B cell (primary cell): ENCODE results near the gene BDP1. TPM values are rescaled to one million over a fixed set of nuclear protein-coding genes. Genes with fewer than 3 reads are reported as not detected.
"Not testable (repeated sequence)": the region's sequence is repeated elsewhere in the genome, so short reads cannot be mapped to it uniquely, and the experiment has no call there.

Experiments used
- ATAC-seq: fragments of 200-7000 bp; cut with Tn5 transposase; one replicate; pipeline ENCODE4 v1.10.0; 2021; ENCODE audit warnings: low read depth, mild to moderate bottlenecking, moderate number of reproducible peaks, moderate library complexity
- CTCF ChIA-PET: fragments of 350-600 bp; sonication (Branson Sonifier 250); formaldehyde crosslinking; loops from one replicate; lab custom pipeline; 2021; ENCODE audit warnings: antibody characterized with exemption, inconsistent platforms; lab: Charles Lee
- POLR2A ChIA-PET: fragments of 350-600 bp; sonication (Branson Sonifier 250); formaldehyde crosslinking; loops from one replicate; lab custom pipeline; 2021; ENCODE audit warnings: antibody characterized with exemption; lab: Charles Lee
- DNase-seq: peaks from one replicate; pipeline ENCODE4 v3.0.0; 2013
- H2AFZ ChIP-seq: 2 replicates; pipeline ENCODE4 v1.6.1; 2012; ENCODE audit warnings: mild to moderate bottlenecking, low read depth, low read length; ENCODE audit not compliant: insufficient read depth, poor library complexity, severe bottlenecking
- H3K27ac ChIP-seq, 2 donors: 1 replicate in 1 of 2; 2 replicates in 1 of 2; pipeline ENCODE4 v1.5.1; 2012 to 2013; ENCODE audit warnings: low read length in 2 of 2, mild to moderate bottlenecking in 2 of 2, moderate library complexity in 1 of 2
- H3K27me3 ChIP-seq, 4 experiments: fragments of 200-600 bp in 1 of 4; sonication (generic) in 1 of 4; replicated peaks in 1 of 4; 1 replicate in 2 of 4; 2 replicates in 2 of 4; pipeline versions ENCODE4 v1.6.1 to v1.7.0; 2013 to 2016; ENCODE audit warnings: low read length in 3 of 4, mild to moderate bottlenecking in 2 of 4, mixed read lengths in 1 of 4, moderate library complexity in 1 of 4; ENCODE audit not compliant: insufficient read depth in 4 of 4, control insufficient read depth in 3 of 4; ENCODE audit errors: control extremely low read depth in 1 of 4
- H3K36me3 ChIP-seq, 2 experiments: replicated peaks in 1 of 2; 1 replicate in 1 of 2; 2 replicates in 1 of 2; pipeline versions ENCODE4 v1.6.1 to v1.7.1; 2013; ENCODE audit warnings: low read length in 1 of 2; ENCODE audit not compliant: insufficient read depth in 2 of 2, control insufficient read depth in 1 of 2; ENCODE audit errors: control extremely low read depth in 1 of 2, extremely low read depth in 1 of 2
- H3K4me1 ChIP-seq, 2 donors: fragments of 200-600 bp in 1 of 2; sonication (generic) in 1 of 2; 1 replicate in 1 of 2; 2 replicates in 1 of 2; pipeline versions ENCODE4 v1.5.1 to v1.6.1; 2013 to 2017; ENCODE audit warnings: low read length in 2 of 2; ENCODE audit not compliant: control insufficient read depth in 2 of 2, insufficient read depth in 2 of 2
- H3K4me2 ChIP-seq: replicated peaks from 2 replicates; pipeline ENCODE3; 2012; ENCODE audit warnings: mild to moderate bottlenecking, low read depth, low read length; ENCODE audit not compliant: poor library complexity, severe bottlenecking
- H3K4me3 ChIP-seq, 5 experiments: fragments of 200-600 bp in 1 of 5; sonication (generic) in 1 of 5; 1 replicate in 3 of 5; 2 replicates in 2 of 5; pipeline versions ENCODE4 v1.5.1 to v1.7.0; 2011 to 2016; ENCODE audit warnings: low read length in 4 of 5, mild to moderate bottlenecking in 4 of 5, low read depth in 2 of 5, control low read depth in 1 of 5, moderate library complexity in 1 of 5; ENCODE audit not compliant: insufficient read depth in 1 of 5; ENCODE audit errors: control extremely low read depth in 1 of 5, extremely low read depth in 1 of 5
- H3K79me2 ChIP-seq: fragments of 200-600 bp; sonication (generic); one replicate; pipeline ENCODE4 v1.6.0; 2016; ENCODE audit warnings: low read length; ENCODE audit not compliant: control insufficient read depth, insufficient read depth
- H3K9ac ChIP-seq: fragments of 200-600 bp; sonication (generic); 2 replicates; pipeline ENCODE4 v1.6.1; 2017; ENCODE audit warnings: mild to moderate bottlenecking, low read length, moderate library complexity
- H3K9me3 ChIP-seq, 3 donors: one replicate each; pipeline versions ENCODE4 v1.6.1 to v1.7.1; 2013; ENCODE audit warnings: low read length in 2 of 3; ENCODE audit not compliant: control insufficient read depth in 2 of 3, insufficient read depth in 1 of 3; ENCODE audit errors: control extremely low read depth in 1 of 3
- H4K20me1 ChIP-seq: 2 replicates; pipeline ENCODE4 v1.6.0; 2012; ENCODE audit warnings: mild to moderate bottlenecking, low read length; ENCODE audit not compliant: insufficient read depth, control insufficient read depth, poor library complexity, severe bottlenecking
- H3K27ac Mint-ChIP-seq: one replicate; pipeline ENCODE4 v1.8.0; 2021; ENCODE audit warnings: mixed read lengths
- H3K27me3 Mint-ChIP-seq: one replicate; pipeline ENCODE4 v1.8.0; 2021; ENCODE audit warnings: mixed read lengths
- H3K4me1 Mint-ChIP-seq: one replicate; pipeline ENCODE4 v1.8.0; 2021; ENCODE audit warnings: mixed read lengths
- H3K4me3 Mint-ChIP-seq: one replicate; pipeline ENCODE4 v1.8.0; 2021; ENCODE audit warnings: mixed read lengths
- H3K9me3 Mint-ChIP-seq: one replicate; pipeline ENCODE4 v1.8.0; 2022; ENCODE audit warnings: mixed read lengths; ENCODE audit not compliant: insufficient read depth
- EZH2 ChIP-seq: IDR thresholded peaks from 2 replicates; pipeline ENCODE4 v1.6.1; 2012; ENCODE audit warnings: borderline replicate concordance, low read depth, mild to moderate bottlenecking, moderate library complexity, low read length; ENCODE audit not compliant: insufficient read depth, poor library complexity, severe bottlenecking
- WGBS: methylation state at CpG from one replicate; pipeline ENCODE4 v1.1.5; 2013; ENCODE audit warnings: missing lambda C conversion rate; ENCODE audit not compliant: insufficient coverage; 5-methylcytosine and 5-hydroxymethylcytosine counted together
- intact Hi-C: fragments of 100-400 bp; cut with micrococcal nuclease; formaldehyde crosslinking; loops from one replicate; pipeline ENCODE4 v1.10.0; 2022
- polyA plus RNA-seq: library from polyadenylated mRNA; depleted of rRNA; stranded (reverse); fragments of >200 nt; gene quantifications from 2 replicates; pipeline ENCODE4 v1.2.3, GENCODE V29; 2012
- total RNA-seq, 2 donors: library from RNA; stranded (reverse); fragments of 120-200 nt in 1 of 2; gene quantifications; 1 replicate in 1 of 2; 2 replicates in 1 of 2; pipeline versions ENCODE4 v1.2.3 to v1.2.4, GENCODE V29; 2013 to 2022

Gene BDP1
- total and polyA plus RNA-seq, 2 donors (not counting 1 experiment from before 2014, with no cell fraction given) = 7.9 to 59.4 TPM

DNA sequence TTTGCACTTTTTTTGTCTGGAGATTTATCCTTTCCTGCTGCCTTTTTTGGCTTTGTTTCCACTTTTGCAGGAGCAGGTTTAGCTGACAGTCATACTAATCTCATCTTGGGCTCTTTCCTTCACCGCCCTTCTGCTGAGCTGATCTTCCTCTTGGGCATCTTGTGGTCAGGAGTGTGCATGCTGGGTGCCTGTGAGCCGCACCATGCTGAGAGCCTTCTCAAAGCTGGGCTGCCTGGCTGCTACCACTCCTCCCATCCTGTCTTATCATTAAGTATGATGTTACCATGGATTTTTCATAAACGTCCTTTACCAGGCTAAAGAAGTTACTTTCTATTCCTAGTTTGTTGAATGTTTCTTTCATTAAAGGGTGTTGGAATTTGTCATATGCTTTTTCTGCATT lies 82.2 kb downstream of the BDP1 start:
- Histone ChIP-seq H3K27ac (no peak overlapping the region), H3K27me3 (no peaks in the 10 kb centered on the region), H3K36me3 (peaks cover 10 to 51% of the 10 kb centered on the region in 2 experiments), H3K9me3 (no peaks in the 10 kb centered on the region), H3K9ac (no peak overlapping the region), H3K79me2 (no peaks in the 10 kb centered on the region), H3K4me2 (no peak overlapping the region), H3K4me3 (no peak overlapping the region), H2AFZ (no peak overlapping the region), H4K20me1 (no peaks in the 10 kb centered on the region), H3K4me1 (no peaks in the 10 kb centered on the region)
- TF ChIP-seq EZH2 = no peak
- Mint-ChIP-seq H3K9me3 (no peaks in the 10 kb centered on the region), H3K27me3 (no peaks in the 10 kb centered on the region), H3K4me1 (peaks cover 10% of the 10 kb centered on the region), H3K27ac (no peak overlapping the region), H3K4me3 (no peak overlapping the region)
- no peak for ATAC-seq
- 83% methylated on average over 1 of the region's 3 CpGs for WGBS
- POLR2A ChIA-PET = no interaction called here
- CTCF ChIA-PET = no interaction called here
- intact Hi-C loops = no loop called here
- DNase-seq = no peak

DNA sequence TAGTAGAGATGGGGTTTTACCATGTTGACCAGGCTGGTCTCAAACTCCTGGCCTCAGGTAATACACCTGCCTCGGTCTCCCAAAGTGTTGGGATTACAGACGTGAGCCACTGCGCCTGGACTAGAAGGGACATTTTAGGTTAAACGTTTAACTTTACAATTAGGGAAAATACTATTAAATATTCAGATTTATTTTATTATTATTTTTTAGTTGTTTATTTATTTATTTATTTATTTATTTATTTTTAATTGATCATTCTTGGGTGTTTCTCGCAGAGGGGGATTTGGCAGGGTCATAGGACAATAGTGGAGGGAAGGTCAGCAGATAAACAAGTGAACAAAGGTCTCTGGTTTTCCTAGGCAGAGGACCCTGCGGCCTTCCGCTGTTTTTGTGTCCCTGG lies 95.4 kb downstream of the BDP1 start:
- intact Hi-C loops, H3K27me3 ChIP-seq, H3K27me3 Mint-ChIP-seq, H3K27ac Mint-ChIP-seq, H3K9me3 ChIP-seq, H3K4me1 Mint-ChIP-seq, CTCF ChIA-PET, DNase-seq, H2AFZ ChIP-seq, H3K9me3 Mint-ChIP-seq, POLR2A ChIA-PET, H3K4me2 ChIP-seq, H4K20me1 ChIP-seq, H3K4me3 Mint-ChIP-seq, H3K9ac ChIP-seq, H3K27ac ChIP-seq, H3K79me2 ChIP-seq, ATAC-seq, H3K4me3 ChIP-seq, H3K4me1 ChIP-seq: not testable (repeated sequence)
- WGBS = no CpG with 5 or more reads among the region's 7 CpGs
- peaks cover 9 to 52% of the 10 kb centered on the region in 2 experiments for H3K36me3 ChIP-seq

GRCh38 chr5:71551582-71551981 lies 96.1 kb downstream of the BDP1 start:
- peaks cover 9 to 56% of the 10 kb centered on the region in 2 experiments for H3K36me3 ChIP-seq
- H3K4me2 ChIP-seq, H3K9ac ChIP-seq, H3K27me3 ChIP-seq, CTCF ChIA-PET, H3K4me1 ChIP-seq, H3K4me3 ChIP-seq, H2AFZ ChIP-seq, H4K20me1 ChIP-seq, H3K27ac Mint-ChIP-seq, DNase-seq, H3K27me3 Mint-ChIP-seq, H3K79me2 ChIP-seq, intact Hi-C loops, H3K4me3 Mint-ChIP-seq, H3K9me3 Mint-ChIP-seq, H3K9me3 ChIP-seq, POLR2A ChIA-PET, H3K27ac ChIP-seq, ATAC-seq, H3K4me1 Mint-ChIP-seq: not testable (repeated sequence)
- WGBS = 98% methylated on average over 14 of the region's 27 CpGs

GRCh38 chr5:71552026-71552749 lies 96.7 kb downstream of the BDP1 start:
- H3K79me2 ChIP-seq, H3K27ac ChIP-seq, H3K27me3 ChIP-seq, H3K4me1 Mint-ChIP-seq, ATAC-seq, H3K27ac Mint-ChIP-seq, intact Hi-C loops, DNase-seq, H3K27me3 Mint-ChIP-seq, H4K20me1 ChIP-seq, H3K4me1 ChIP-seq, H3K4me2 ChIP-seq, H2AFZ ChIP-seq, H3K4me3 ChIP-seq, H3K9me3 ChIP-seq, H3K4me3 Mint-ChIP-seq, H3K9ac ChIP-seq, POLR2A ChIA-PET, CTCF ChIA-PET, H3K9me3 Mint-ChIP-seq: not testable (repeated sequence)
- WGBS = 98% methylated on average over 21 of the region's 53 CpGs
- H3K36me3 ChIP-seq = peaks cover 7 to 53% of the 10 kb centered on the region in 2 experiments
